GM19467 (cell line): Measurements from ENCODE around the gene FGF18.

Experiments used
- ATAC-seq: cut with Tn5 transposase; IDR thresholded peaks from one replicate; pipeline ENCODE4 v1.9.1; 2021; ENCODE audit warnings: mild to moderate bottlenecking, moderate library complexity; ENCODE audit not compliant: unreplicated experiment

Gene FGF18

GRCh38 chr5:171464829-171465228 lies 45.4 kb downstream of the FGF18 start:
- no peak for ATAC-seq

GRCh38 chr5:171467107-171467506 lies 47.7 kb downstream of the FGF18 start:
- no peak for ATAC-seq

GRCh38 chr5:171469326-171469725 lies 49.9 kb downstream of the FGF18 start:
- ATAC-seq, result no peak

- no peak for ATAC-seq
Observed at GRCh38 chr5:171470420-171470819, 51.0 kb downstream of the FGF18 start.

- no peak for ATAC-seq
Observed at GRCh38 chr5:171474230-171474813, 54.9 kb downstream of the FGF18 start.

GRCh38 chr5:171475596-171475995 lies 56.1 kb downstream of the FGF18 start:
- ATAC-seq, result no peak

GRCh38 chr5:171476701-171477100 lies 57.3 kb downstream of the FGF18 start:
- ATAC-seq, result no peak

- ATAC-seq, result no peak
Observed at GRCh38 chr5:171477101-171477500, 57.7 kb downstream of the FGF18 start.

GRCh38 chr5:171477666-171478065 lies 58.2 kb downstream of the FGF18 start:
- ATAC-seq, result no peak

- no peak for ATAC-seq
Observed at GRCh38 chr5:171478946-171479775, 59.7 kb downstream of the FGF18 start.

- ATAC-seq, result no peak
Observed at GRCh38 chr5:171479776-171480125, 60.3 kb downstream of the FGF18 start.

- ATAC-seq, result no peak
Observed at GRCh38 chr5:171480239-171480638, 60.8 kb downstream of the FGF18 start.

GRCh38 chr5:171481571-171482433 lies 62.4 kb downstream of the FGF18 start:
- no peak for ATAC-seq

- no peak for ATAC-seq
Observed at GRCh38 chr5:171482434-171482730, 62.9 kb downstream of the FGF18 start.

- ATAC-seq, result no peak
Observed at GRCh38 chr5:171483551-171484135, 64.2 kb downstream of the FGF18 start.

- no peak for ATAC-seq
Observed at GRCh38 chr5:171484460-171484899, 65.0 kb downstream of the FGF18 start.

GRCh38 chr5:171485668-171486067 lies 66.2 kb downstream of the FGF18 start:
- no peak for ATAC-seq

- ATAC-seq, result no peak
Observed at GRCh38 chr5:171486613-171487012, 67.2 kb downstream of the FGF18 start.

GRCh38 chr5:171488876-171489275 lies 69.4 kb downstream of the FGF18 start:
- ATAC-seq, result no peak

- ATAC-seq, result no peak
Observed at GRCh38 chr5:171492781-171493180, 73.3 kb downstream of the FGF18 start.

- no peak for ATAC-seq
Observed at GRCh38 chr5:171493646-171494393, 74.4 kb downstream of the FGF18 start.
